ENCODE measurements around the gene TRPM2. TPM values are rescaled to one million over a fixed set of nuclear protein-coding genes. Genes with fewer than 3 reads are reported as not detected.

Gene TRPM2
- total RNA-seq, 1 donor from 2014 or later = 1.6 TPM

- Histone ChIP-seq H3K9me3 (ENCODE audit: control insufficient read depth in 3 of 3, low read length in 3 of 3) (no peaks in the 10 kb centered on the region), H3K27me3 (ENCODE audit: control insufficient read depth in 3 of 3, insufficient read depth in 3 of 3, low read length in 3 of 3) (no peaks in the 10 kb centered on the region), H3K4me1 (ENCODE audit: control insufficient read depth in 3 of 3, insufficient read depth in 3 of 3, low read length in 3 of 3) (no peaks in the 10 kb centered on the region), H3K36me3 (ENCODE audit: control insufficient read depth in 3 of 3, insufficient read depth in 3 of 3, low read length in 3 of 3) (peaks cover 28 to 35% (median 30%) of the 10 kb centered on the region in 3 donors), H3K27ac (ENCODE audit: low read depth, low read length) (no peak overlapping the region), H3K9ac (ENCODE audit: low read depth in 1 of 3, low read length in 3 of 3) (no peak overlapping the region), H3K4me3 (ENCODE audit: low read length in 3 of 3) (no peak overlapping the region)
These were observed 39.3 kb upstream of the TRPM2 start for GRCh38 chr21:44314128-44314527.

DNA sequence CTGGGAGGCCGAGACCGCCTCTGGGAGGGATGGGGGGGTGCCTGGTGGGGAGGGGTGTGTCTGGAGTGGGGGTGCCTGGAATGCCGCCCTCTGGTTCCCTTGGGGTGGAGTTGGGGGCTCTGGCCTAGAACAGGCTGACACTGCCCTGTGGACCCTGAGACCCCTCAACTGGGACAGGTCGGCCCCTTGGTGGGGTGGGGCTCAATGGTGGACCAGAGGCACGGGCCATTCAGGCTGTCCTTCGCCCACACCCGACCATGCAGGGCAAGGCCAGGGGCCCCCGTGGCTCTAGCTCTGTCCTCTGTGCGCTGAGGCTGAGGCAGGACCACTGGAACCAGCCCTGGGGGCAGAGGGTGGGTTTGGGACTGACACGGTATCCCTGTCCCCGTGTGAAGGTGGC is 38.9 kb upstream of the TRPM2 start:
- Histone ChIP-seq H3K4me1 (ENCODE audit: control insufficient read depth in 3 of 3, insufficient read depth in 3 of 3, low read length in 3 of 3) (no peaks in the 10 kb centered on the region), H3K36me3 (ENCODE audit: control insufficient read depth in 3 of 3, insufficient read depth in 3 of 3, low read length in 3 of 3) (peaks cover 30 to 35% (median 31%) of the 10 kb centered on the region in 3 donors), H3K27ac (ENCODE audit: low read depth, low read length) (no peak overlapping the region), H3K27me3 (ENCODE audit: control insufficient read depth in 3 of 3, insufficient read depth in 3 of 3, low read length in 3 of 3) (no peaks in the 10 kb centered on the region), H3K9ac (ENCODE audit: low read depth in 1 of 3, low read length in 3 of 3) (no peak overlapping the region), H3K4me3 (ENCODE audit: low read length in 3 of 3) (no peak overlapping the region), H3K9me3 (ENCODE audit: control insufficient read depth in 3 of 3, low read length in 3 of 3) (no peaks in the 10 kb centered on the region)

- no peaks in the 10 kb centered on the region for H3K4me1 ChIP-seq (ENCODE audit: control insufficient read depth in 3 of 3, insufficient read depth in 3 of 3, low read length in 3 of 3)
- no peak overlapping the region for H3K4me3 ChIP-seq (ENCODE audit: low read length in 3 of 3)
- no peak overlapping the region for H3K9ac ChIP-seq (ENCODE audit: low read depth in 1 of 3, low read length in 3 of 3)
- no peaks in the 10 kb centered on the region for H3K27me3 ChIP-seq (ENCODE audit: control insufficient read depth in 3 of 3, insufficient read depth in 3 of 3, low read length in 3 of 3)
- no peaks in the 10 kb centered on the region for H3K9me3 ChIP-seq (ENCODE audit: control insufficient read depth in 3 of 3, low read length in 3 of 3)
- no peak overlapping the region for H3K27ac ChIP-seq (ENCODE audit: low read depth, low read length)
- peaks cover 24 to 34% (median 33%) of the 10 kb centered on the region in 3 donors for H3K36me3 ChIP-seq (ENCODE audit: control insufficient read depth in 3 of 3, insufficient read depth in 3 of 3, low read length in 3 of 3)
These were observed 37.7 kb upstream of the TRPM2 start for GRCh38 chr21:44315691-44316203.

GRCh38 chr21:44316277-44316900 is 37.0 kb upstream of the TRPM2 start:
- H3K27ac ChIP-seq (ENCODE audit: low read depth, low read length) = no peak overlapping the region
- H3K9me3 ChIP-seq (ENCODE audit: control insufficient read depth in 3 of 3, low read length in 3 of 3) = no peaks in the 10 kb centered on the region
- H3K4me3 ChIP-seq (ENCODE audit: low read length in 3 of 3) = no peak overlapping the region
- H3K9ac ChIP-seq (ENCODE audit: low read depth in 1 of 3, low read length in 3 of 3) = no peak overlapping the region
- H3K36me3 ChIP-seq (ENCODE audit: control insufficient read depth in 3 of 3, insufficient read depth in 3 of 3, low read length in 3 of 3) = peaks cover 18 to 28% (median 28%) of the 10 kb centered on the region in 3 donors
- H3K4me1 ChIP-seq (ENCODE audit: control insufficient read depth in 3 of 3, insufficient read depth in 3 of 3, low read length in 3 of 3) = no peaks in the 10 kb centered on the region
- no peaks in the 10 kb centered on the region for H3K27me3 ChIP-seq (ENCODE audit: control insufficient read depth in 3 of 3, insufficient read depth in 3 of 3, low read length in 3 of 3)

DNA sequence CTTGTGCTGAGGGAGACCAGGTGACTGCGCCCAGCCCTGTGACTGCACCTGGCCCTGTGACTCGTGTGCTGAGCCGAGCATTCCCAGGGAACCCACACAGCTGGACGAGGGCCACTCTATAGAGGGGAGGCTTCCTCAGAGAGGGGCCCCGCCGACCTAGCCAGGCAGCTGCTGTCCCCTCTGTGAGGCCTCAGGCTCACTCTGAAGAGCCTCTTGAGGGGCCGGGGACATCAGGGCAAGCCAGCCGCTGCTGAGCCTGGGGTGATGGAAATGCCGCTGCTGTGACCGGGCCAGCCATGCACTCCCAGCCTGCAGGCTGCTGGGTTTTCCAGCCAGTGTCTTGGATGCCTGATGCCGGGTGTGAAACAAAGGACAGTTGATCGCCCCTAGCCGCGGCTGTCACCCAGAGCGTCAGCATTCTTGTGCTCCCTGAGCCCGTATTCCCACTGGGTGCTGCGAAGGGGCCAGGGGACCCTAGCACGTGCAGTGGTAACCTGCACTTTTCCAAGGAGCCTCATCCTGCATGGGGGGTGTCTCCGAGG is 36.1 kb upstream of the TRPM2 start:
- Histone ChIP-seq H3K27ac (ENCODE audit: low read depth, low read length) (no peak overlapping the region), H3K4me1 (ENCODE audit: control insufficient read depth in 3 of 3, insufficient read depth in 3 of 3, low read length in 3 of 3) (no peaks in the 10 kb centered on the region), H3K4me3 (ENCODE audit: low read length in 3 of 3) (no peak overlapping the region), H3K9ac (ENCODE audit: low read depth in 1 of 3, low read length in 3 of 3) (no peak overlapping the region), H3K27me3 (ENCODE audit: control insufficient read depth in 3 of 3, insufficient read depth in 3 of 3, low read length in 3 of 3) (no peaks in the 10 kb centered on the region), H3K9me3 (ENCODE audit: control insufficient read depth in 3 of 3, low read length in 3 of 3) (no peaks in the 10 kb centered on the region), H3K36me3 (ENCODE audit: control insufficient read depth in 3 of 3, insufficient read depth in 3 of 3, low read length in 3 of 3) (peaks cover 15 to 24% (median 19%) of the 10 kb centered on the region in 3 donors)

DNA sequence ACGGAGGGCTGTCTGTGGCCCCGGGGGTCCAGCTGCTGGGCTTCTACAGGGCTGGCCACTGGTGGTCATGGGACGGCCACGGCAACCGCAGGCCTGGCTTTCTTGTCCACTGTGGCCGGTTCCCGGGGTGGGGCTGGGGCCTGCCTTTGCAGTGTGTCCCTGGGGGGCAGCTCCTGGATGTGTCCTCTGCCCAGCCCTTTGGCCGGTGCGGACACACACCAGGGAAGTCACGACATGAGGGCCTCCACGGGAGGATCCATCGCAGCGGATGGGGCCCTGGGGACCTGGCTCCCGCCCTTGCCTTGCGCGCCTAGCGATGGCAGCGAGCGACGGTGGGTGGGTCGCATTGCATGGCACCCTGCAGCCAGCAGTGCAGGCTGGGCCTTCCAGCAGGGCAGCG is 35.5 kb upstream of the TRPM2 start:
- no peak overlapping the region for H3K9ac ChIP-seq (ENCODE audit: low read depth in 1 of 3, low read length in 3 of 3)

DNA sequence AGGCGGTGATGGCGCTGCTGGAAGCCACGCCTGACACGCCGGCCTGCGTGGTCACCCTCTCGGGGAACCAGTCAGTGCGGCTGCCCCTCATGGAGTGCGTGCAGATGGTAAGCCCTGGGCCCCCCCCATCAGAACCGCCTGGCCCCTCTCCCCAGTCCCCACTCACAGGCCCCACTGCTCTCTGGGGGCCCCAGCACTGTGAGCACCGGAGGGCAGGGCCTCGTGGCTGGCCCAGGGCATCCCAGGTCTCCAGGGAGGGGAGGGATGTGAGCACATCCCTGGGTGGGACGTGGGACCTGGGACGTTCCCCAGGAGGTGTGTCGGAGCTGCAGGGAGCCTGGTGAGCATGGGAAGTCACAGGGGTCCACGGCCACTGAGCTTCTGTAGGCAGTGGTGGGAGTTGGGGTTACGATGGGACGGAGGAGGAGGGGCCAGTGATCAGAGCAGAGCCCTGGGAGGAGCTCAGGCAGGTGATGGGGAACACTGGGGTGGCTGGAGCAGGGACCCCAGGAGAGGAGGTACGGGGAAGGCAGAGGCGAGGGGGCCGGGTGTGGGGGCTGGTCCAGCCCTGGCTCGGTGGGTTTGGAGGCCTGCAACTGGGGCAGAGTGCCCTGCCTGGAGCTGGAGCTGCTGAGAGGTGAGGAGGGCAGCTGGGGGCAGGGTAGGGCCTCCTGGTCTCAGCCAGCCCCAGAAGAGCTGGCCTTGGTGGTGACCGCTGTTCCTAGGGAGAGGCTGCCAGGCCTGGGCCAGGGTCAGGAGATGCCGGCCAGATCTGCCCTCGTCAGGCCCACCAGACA is 34.7 kb upstream of the TRPM2 start:
- Histone ChIP-seq H3K9me3 (ENCODE audit: control insufficient read depth in 3 of 3, low read length in 3 of 3) (no peaks in the 10 kb centered on the region), H3K9ac (ENCODE audit: low read depth in 1 of 3, low read length in 3 of 3) (no peak overlapping the region), H3K4me1 (ENCODE audit: control insufficient read depth in 3 of 3, insufficient read depth in 3 of 3, low read length in 3 of 3) (peaks cover 0 to 7% (median 0%) of the 10 kb centered on the region in 3 donors), H3K27ac (ENCODE audit: low read depth, low read length) (no peak overlapping the region), H3K27me3 (ENCODE audit: control insufficient read depth in 3 of 3, insufficient read depth in 3 of 3, low read length in 3 of 3) (no peaks in the 10 kb centered on the region), H3K36me3 (ENCODE audit: control insufficient read depth in 3 of 3, insufficient read depth in 3 of 3, low read length in 3 of 3) (peaks cover 11 to 14% (median 13%) of the 10 kb centered on the region in 3 donors), H3K4me3 (ENCODE audit: low read length in 3 of 3) (no peak overlapping the region)

More for the DNA sequence above, 35.5 kb upstream of the TRPM2 start:
- Histone ChIP-seq H3K36me3 (ENCODE audit: control insufficient read depth in 3 of 3, insufficient read depth in 3 of 3, low read length in 3 of 3) (peaks cover 11 to 21% (median 16%) of the 10 kb centered on the region in 3 donors), H3K27ac (ENCODE audit: low read depth, low read length) (no peak overlapping the region), H3K4me3 (ENCODE audit: low read length in 3 of 3) (no peak overlapping the region), H3K27me3 (ENCODE audit: control insufficient read depth in 3 of 3, insufficient read depth in 3 of 3, low read length in 3 of 3) (no peaks in the 10 kb centered on the region), H3K9me3 (ENCODE audit: control insufficient read depth in 3 of 3, low read length in 3 of 3) (no peaks in the 10 kb centered on the region), H3K4me1 (ENCODE audit: control insufficient read depth in 3 of 3, insufficient read depth in 3 of 3, low read length in 3 of 3) (no peaks in the 10 kb centered on the region)

DNA sequence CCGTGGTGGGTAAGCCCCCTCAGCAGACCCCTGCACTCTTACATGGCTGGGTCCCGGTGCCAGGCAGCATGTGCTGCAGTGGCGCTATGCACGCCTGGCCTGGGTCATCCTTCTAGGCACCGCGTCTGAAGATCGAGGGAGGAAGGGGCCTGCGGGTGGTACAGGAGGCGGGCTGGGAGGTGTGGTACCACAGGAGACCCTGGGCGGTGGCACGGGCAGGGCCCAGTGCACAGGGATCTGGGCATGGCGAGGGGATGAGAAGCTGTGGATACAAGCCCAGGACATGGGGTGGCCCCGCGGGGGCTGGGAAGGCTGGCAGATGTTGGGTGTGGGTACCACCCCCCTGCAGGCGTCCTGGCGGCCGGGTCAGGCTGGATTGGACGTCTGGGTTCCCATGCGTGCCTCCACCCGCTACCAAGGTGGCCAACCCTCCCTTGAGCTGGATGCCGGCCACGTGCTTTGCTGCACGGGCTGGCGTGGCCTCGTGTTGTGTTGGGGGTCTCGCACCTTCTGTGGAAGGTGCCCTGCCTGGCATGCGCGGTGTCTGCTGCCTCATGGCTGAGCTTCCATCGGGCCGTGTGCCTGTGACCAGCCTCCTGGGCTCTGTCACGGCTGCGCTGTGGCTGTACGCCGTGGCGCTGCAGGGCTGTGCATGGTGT is 33.9 kb upstream of the TRPM2 start:
- Histone ChIP-seq H3K9me3 (ENCODE audit: control insufficient read depth in 3 of 3, low read length in 3 of 3) (no peaks in the 10 kb centered on the region), H3K4me1 (ENCODE audit: control insufficient read depth in 3 of 3, insufficient read depth in 3 of 3, low read length in 3 of 3) (peaks cover 0 to 11% (median 0%) of the 10 kb centered on the region in 3 donors), H3K9ac (ENCODE audit: low read depth in 1 of 3, low read length in 3 of 3) (no peak overlapping the region), H3K27me3 (ENCODE audit: control insufficient read depth in 3 of 3, insufficient read depth in 3 of 3, low read length in 3 of 3) (no peaks in the 10 kb centered on the region), H3K27ac (ENCODE audit: low read depth, low read length) (no peak overlapping the region), H3K4me3 (ENCODE audit: low read length in 3 of 3) (no peak overlapping the region), H3K36me3 (ENCODE audit: control insufficient read depth in 3 of 3, insufficient read depth in 3 of 3, low read length in 3 of 3) (peaks cover 11 to 18% (median 14%) of the 10 kb centered on the region in 3 donors)

DNA sequence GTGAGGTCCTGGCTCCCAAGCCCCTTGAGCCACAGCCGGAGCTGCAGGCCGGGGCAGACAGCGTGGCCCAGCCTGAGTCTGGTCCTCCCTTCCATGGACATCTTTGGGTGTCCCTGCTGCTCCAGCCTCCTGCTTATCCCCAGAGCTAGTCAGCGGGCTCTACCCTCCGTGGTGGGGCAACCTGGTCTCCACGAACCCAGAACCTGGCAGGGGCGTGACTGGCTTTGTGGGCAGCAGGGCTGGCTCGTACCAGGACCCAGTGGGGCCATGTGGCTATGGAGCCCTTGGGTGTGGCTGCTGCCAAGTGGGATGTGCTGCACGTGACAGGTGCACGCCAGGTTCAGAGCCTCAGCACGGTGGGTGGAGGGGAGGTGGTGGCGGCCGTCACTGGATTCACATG is 32.6 kb upstream of the TRPM2 start:
- H3K4me3 ChIP-seq (ENCODE audit: low read length in 3 of 3) = no peak overlapping the region
- H3K4me1 ChIP-seq (ENCODE audit: control insufficient read depth in 3 of 3, insufficient read depth in 3 of 3, low read length in 3 of 3) = peaks cover 0 to 11% (median 0%) of the 10 kb centered on the region in 3 donors
- H3K9ac ChIP-seq (ENCODE audit: low read depth in 1 of 3, low read length in 3 of 3) = no peak overlapping the region
- H3K27me3 ChIP-seq (ENCODE audit: control insufficient read depth in 3 of 3, insufficient read depth in 3 of 3, low read length in 3 of 3) = no peaks in the 10 kb centered on the region
- H3K9me3 ChIP-seq (ENCODE audit: control insufficient read depth in 3 of 3, low read length in 3 of 3) = no peaks in the 10 kb centered on the region
- peaks cover 11 to 22% (median 19%) of the 10 kb centered on the region in 3 donors for H3K36me3 ChIP-seq (ENCODE audit: control insufficient read depth in 3 of 3, insufficient read depth in 3 of 3, low read length in 3 of 3)
- H3K27ac ChIP-seq (ENCODE audit: low read depth, low read length) = no peak overlapping the region

Data from skeletal muscle tissue (tissue), 4 donors.